ENCODE results near the gene SYNJ2. TPM values are rescaled to one million over a fixed set of nuclear protein-coding genes. Genes with fewer than 3 reads are reported as not detected.

SYNJ2 gene
- total RNA-seq, 1 experiment from 2014 or later, result 70.0 TPM

DNA sequence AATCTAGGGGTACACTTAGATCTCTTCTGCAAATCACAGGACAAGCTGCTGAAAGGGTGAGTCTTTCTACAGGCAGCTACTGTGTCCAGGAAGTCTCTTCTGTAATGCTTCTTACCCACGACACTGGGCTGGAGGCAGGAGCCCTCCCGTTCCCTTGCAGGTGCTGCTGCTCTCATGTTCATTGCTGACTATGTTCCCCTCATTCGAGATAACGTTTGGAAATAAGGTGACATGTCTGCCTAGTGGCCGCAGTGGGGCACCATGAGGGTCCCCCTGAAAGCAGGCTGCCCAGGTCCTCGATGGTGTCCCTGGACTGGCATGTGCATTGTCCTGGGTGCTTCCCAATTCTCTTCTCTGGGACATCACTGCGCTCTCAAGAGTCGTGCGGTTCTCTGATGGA is 74.7 kb downstream of the SYNJ2 start:
- H3K4me1 ChIP-seq (ENCODE audit: control insufficient read depth, insufficient read depth, low read length), result peaks cover 38% of the 10 kb centered on the region
- intact Hi-C loops (cut with micrococcal nuclease; ENCODE audit: unreplicated experiment) (no loop called here), in situ Hi-C loops (cut with HindIII; ENCODE audit: low pct_unique_long_range_greater_than_20kb, low sequenced_read_pairs) (no loop called here)
- H3K27me3 ChIP-seq (ENCODE audit: control insufficient read depth, insufficient read depth, low read length), result no peaks in the 10 kb centered on the region
- no peaks in the 10 kb centered on the region for H3K9me3 ChIP-seq (ENCODE audit: control insufficient read depth, insufficient read depth, low read depth, low read length)
- peaks cover 7% of the 10 kb centered on the region; the same call in 1 of the 2 replicates for H3K36me3 ChIP-seq (ENCODE audit: control insufficient read depth, insufficient read depth, low read length)
- ATAC-seq, result no peak
- no TSS peak for BruUV-seq (replicated peaks)
- ChIA-PET POLR2A (no interaction called here), CTCF (interaction anchor here (0.7 kb wide), 1 partner anchor 39 kb away, joined by 3 read pairs; no protein-coding TSS in a partner anchor)
- H3K27ac ChIP-seq (ENCODE audit: low read length), result peak overlapping the region; percentile 65
- DNase-seq (ENCODE audit: low read depth, low spot score), result no peak
- TF ChIP-seq, protein P1, sequence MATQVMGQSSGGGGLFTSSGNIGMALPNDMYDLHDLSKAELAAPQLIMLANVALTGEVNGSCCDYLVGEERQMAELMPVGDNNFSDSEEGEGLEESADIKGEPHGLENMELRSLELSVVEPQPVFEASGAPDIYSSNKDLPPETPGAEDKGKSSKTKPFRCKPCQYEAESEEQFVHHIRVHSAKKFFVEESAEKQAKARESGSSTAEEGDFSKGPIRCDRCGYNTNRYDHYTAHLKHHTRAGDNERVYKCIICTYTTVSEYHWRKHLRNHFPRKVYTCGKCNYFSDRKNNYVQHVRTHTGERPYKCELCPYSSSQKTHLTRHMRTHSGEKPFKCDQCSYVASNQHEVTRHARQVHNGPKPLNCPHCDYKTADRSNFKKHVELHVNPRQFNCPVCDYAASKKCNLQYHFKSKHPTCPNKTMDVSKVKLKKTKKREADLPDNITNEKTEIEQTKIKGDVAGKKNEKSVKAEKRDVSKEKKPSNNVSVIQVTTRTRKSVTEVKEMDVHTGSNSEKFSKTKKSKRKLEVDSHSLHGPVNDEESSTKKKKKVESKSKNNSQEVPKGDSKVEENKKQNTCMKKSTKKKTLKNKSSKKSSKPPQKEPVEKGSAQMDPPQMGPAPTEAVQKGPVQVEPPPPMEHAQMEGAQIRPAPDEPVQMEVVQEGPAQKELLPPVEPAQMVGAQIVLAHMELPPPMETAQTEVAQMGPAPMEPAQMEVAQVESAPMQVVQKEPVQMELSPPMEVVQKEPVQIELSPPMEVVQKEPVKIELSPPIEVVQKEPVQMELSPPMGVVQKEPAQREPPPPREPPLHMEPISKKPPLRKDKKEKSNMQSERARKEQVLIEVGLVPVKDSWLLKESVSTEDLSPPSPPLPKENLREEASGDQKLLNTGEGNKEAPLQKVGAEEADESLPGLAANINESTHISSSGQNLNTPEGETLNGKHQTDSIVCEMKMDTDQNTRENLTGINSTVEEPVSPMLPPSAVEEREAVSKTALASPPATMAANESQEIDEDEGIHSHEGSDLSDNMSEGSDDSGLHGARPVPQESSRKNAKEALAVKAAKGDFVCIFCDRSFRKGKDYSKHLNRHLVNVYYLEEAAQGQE (IDR thresholded peaks at IDR 0.05; ENCODE audit: insufficient read depth in 1 of 2, low read depth in 2 of 2, low read length in 1 of 2), result no peak
- H3K4me3 ChIP-seq (ENCODE audit: low read depth in 2 of 2, low read length in 2 of 2), result no peak overlapping the region

DNA sequence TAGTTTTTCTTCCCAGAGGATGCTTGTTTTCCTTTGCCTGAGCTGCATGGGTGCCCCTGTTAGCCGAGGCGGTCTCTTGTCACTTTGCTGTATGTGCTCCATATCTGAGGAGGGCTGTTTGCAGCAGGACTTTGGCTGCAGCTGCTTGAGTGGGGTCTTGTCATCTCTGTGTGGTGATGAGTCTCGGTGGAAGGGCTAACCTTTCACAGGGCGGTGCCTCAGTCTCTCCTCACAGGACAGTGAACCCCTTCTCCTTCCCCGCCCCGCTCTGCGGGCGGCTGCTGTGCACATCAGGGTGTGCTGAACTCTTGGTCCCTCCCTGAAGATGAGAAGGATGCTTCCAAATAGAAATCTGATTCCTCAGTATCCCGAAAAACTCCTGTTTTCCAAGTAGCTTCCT is 75.1 kb downstream of the SYNJ2 start:
- CTCF ChIA-PET, result no interaction called here
- intact Hi-C loops (cut with micrococcal nuclease; ENCODE audit: unreplicated experiment), result no loop called here
- Histone ChIP-seq H3K27me3 (ENCODE audit: control insufficient read depth, insufficient read depth, low read length) (no peaks in the 10 kb centered on the region), H3K36me3 (ENCODE audit: control insufficient read depth, insufficient read depth, low read length) (peaks cover 7% of the 10 kb centered on the region; the same call in 1 of the 2 replicates), H3K4me3 (ENCODE audit: low read depth in 2 of 2, low read length in 2 of 2) (no peak overlapping the region), H3K27ac (ENCODE audit: low read length) (peak overlapping the region; percentile 65), H3K9me3 (ENCODE audit: control insufficient read depth, insufficient read depth, low read depth, low read length) (no peaks in the 10 kb centered on the region), H3K4me1 (ENCODE audit: control insufficient read depth, insufficient read depth, low read length) (peaks cover 37% of the 10 kb centered on the region)
- ATAC-seq, result no peak
- POLR2A ChIA-PET, result no interaction called here
- in situ Hi-C loops (cut with HindIII; ENCODE audit: low pct_unique_long_range_greater_than_20kb, low sequenced_read_pairs), result no loop called here
- no peak for DNase-seq (ENCODE audit: low read depth, low spot score)
- TF ChIP-seq, protein P1 (IDR thresholded peaks at IDR 0.05; ENCODE audit: insufficient read depth in 1 of 2, low read depth in 2 of 2, low read length in 1 of 2), result no peak
- TF ChIP-seq TCF7L2 (IDR thresholded peaks at IDR 0.05; ENCODE audit: low read depth, low read length), result no peak
- TF ChIP-seq SIN3A (IDR thresholded peaks at IDR 0.05; ENCODE audit: borderline replicate concordance, insufficient read depth, low read depth, low read length), result no peak
- no peak for TF ChIP-seq CTCF (IDR thresholded peaks at IDR 0.05)
- no peak for TF ChIP-seq POLR2AphosphoS5 (IDR thresholded peaks at IDR 0.05; ENCODE audit: low read depth, low read length)
- no TSS peak for BruUV-seq (replicated peaks)
